ENCODE results near the gene TCF23.

DNA sequence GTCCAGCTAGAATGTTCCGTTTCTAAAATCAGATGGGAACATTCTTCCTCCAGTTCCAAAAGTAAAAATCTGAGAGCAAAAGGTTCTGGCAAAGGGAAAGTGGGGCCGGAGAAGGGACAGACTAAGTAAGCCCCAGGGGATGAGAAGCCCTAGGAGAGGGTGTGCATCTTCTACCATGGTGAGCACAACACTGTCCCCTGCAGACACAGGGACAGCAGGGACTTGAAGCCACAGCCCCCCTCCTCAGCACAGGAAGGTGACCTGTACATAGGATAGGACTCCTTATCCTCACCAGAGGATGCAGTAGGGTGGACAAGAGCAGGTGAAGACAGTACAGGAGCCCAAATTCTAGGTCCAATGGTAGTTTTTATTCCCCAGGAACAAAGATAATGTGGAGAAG lies 50.4 kb downstream of the TCF23 start:
- TF ChIP-seq, protein P1, sequence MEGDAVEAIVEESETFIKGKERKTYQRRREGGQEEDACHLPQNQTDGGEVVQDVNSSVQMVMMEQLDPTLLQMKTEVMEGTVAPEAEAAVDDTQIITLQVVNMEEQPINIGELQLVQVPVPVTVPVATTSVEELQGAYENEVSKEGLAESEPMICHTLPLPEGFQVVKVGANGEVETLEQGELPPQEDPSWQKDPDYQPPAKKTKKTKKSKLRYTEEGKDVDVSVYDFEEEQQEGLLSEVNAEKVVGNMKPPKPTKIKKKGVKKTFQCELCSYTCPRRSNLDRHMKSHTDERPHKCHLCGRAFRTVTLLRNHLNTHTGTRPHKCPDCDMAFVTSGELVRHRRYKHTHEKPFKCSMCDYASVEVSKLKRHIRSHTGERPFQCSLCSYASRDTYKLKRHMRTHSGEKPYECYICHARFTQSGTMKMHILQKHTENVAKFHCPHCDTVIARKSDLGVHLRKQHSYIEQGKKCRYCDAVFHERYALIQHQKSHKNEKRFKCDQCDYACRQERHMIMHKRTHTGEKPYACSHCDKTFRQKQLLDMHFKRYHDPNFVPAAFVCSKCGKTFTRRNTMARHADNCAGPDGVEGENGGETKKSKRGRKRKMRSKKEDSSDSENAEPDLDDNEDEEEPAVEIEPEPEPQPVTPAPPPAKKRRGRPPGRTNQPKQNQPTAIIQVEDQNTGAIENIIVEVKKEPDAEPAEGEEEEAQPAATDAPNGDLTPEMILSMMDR (conservative IDR thresholded peaks at IDR 0.05; ENCODE audit: low read depth, low read length) = no peak
- TF ChIP-seq EZH2phosphoT487 (IDR thresholded peaks at IDR 0.05; ENCODE audit: borderline replicate concordance, low read length) = no peak
- no peak for TF ChIP-seq EZH2 (IDR thresholded peaks at IDR 0.05; ENCODE audit: low read length, unreplicated experiment)

All from PC-3 (cell line).